ENCODE measurements around the gene LILRB1. TPM values are rescaled to one million over a fixed set of nuclear protein-coding genes. Genes with fewer than 3 reads are reported as not detected.

The LILRB1 gene
- total RNA-seq, 1 experiment from 2014 or later: not detected

GRCh38 chr19:54600212-54600611, 30.1 kb upstream of the LILRB1 start:
- CTCF ChIA-PET: no interaction called here
- BruUV-seq (replicated peaks): no TSS peak
- Mint-ChIP-seq H3K4me1 (ENCODE audit: low read depth, unreplicated experiment) (no peaks in the 10 kb centered on the region), H3K36me3 (ENCODE audit: insufficient read depth, unreplicated experiment) (no peaks in the 10 kb centered on the region), H3K4me3 (ENCODE audit: low read depth, unreplicated experiment) (no peak overlapping the region), H3K27me3 (ENCODE audit: unreplicated experiment) (peaks cover 76% of the 10 kb centered on the region), H3K27ac (ENCODE audit: unreplicated experiment) (no peak overlapping the region), H3K9me3 (ENCODE audit: low read depth, unreplicated experiment) (no peaks in the 10 kb centered on the region)
- intact Hi-C loops (cut with micrococcal nuclease; ENCODE audit: unreplicated experiment): no loop called here
- no peak for DNase-seq
- TF ChIP-seq CTCF (IDR thresholded peaks at IDR 0.05; ENCODE audit: unreplicated experiment): no peak

- Mint-ChIP-seq H3K36me3 (ENCODE audit: insufficient read depth, unreplicated experiment) (no peaks in the 10 kb centered on the region), H3K4me3 (ENCODE audit: low read depth, unreplicated experiment) (no peak overlapping the region), H3K9me3 (ENCODE audit: low read depth, unreplicated experiment) (no peaks in the 10 kb centered on the region), H3K4me1 (ENCODE audit: low read depth, unreplicated experiment) (no peaks in the 10 kb centered on the region), H3K27me3 (ENCODE audit: unreplicated experiment) (peaks cover 81% of the 10 kb centered on the region), H3K27ac (ENCODE audit: unreplicated experiment) (no peak overlapping the region)
- intact Hi-C loops (cut with micrococcal nuclease; ENCODE audit: unreplicated experiment): no loop called here
- TF ChIP-seq CTCF (IDR thresholded peaks at IDR 0.05; ENCODE audit: unreplicated experiment): no peak
- no peak for DNase-seq
- CTCF ChIA-PET: no interaction called here
- no TSS peak for BruUV-seq (replicated peaks)
These were observed 24.1 kb upstream of the LILRB1 start for GRCh38 chr19:54606230-54606629.

DNA sequence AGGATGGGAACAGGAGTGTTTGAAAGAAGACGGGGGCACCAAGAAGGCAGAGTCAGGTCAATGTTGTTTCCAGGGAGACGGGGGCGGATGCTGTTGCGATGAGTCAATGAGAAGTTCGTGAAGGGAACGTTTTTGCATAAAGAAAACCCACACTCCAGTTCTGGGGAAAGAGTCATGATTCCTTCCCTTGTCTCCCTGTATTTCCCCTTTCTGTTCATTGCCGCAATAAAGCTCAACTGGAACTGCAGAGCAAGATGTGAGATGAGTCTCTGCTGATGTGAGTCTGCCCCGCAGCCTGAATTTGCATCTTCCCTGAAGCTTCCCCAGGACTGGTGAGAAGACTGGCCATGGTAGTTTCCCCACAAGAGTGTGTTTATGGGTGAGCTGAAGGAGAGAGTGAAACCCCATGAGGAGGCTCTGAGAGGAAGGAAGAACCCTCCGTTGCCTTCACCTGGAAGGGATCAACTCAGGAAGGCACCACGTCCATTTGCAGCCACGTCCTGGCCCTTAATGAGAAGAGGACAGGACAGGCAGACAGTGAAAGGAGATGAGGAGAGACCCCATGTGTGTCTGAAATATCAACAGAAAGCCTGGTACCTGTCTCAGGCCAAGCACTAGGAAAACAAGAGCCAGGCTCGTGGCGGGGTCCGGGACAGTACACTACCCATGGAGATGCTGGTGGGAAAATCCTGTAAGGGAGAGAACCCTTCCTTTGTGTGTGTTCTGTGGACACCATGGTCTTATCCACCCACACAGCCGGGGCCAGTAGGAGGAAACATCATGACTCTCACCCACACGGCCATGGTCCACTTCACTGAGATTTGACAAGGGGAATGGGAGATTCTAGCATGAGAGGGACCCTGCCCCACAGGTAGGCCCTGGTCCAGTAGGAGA, 23.1 kb upstream of the LILRB1 start:
- Mint-ChIP-seq H3K27ac (ENCODE audit: unreplicated experiment) (no peak overlapping the region), H3K9me3 (ENCODE audit: low read depth, unreplicated experiment) (no peaks in the 10 kb centered on the region), H3K4me3 (ENCODE audit: low read depth, unreplicated experiment) (no peak overlapping the region), H3K36me3 (ENCODE audit: insufficient read depth, unreplicated experiment) (no peaks in the 10 kb centered on the region), H3K4me1 (ENCODE audit: low read depth, unreplicated experiment) (no peaks in the 10 kb centered on the region), H3K27me3 (ENCODE audit: unreplicated experiment) (peaks cover 72% of the 10 kb centered on the region)
- no peak for DNase-seq
- CTCF ChIA-PET: interaction anchor here (0.5 kb wide), 1 partner anchor 80 kb away, joined by 3 read pairs; no protein-coding TSS in a partner anchor
- no TSS peak for BruUV-seq (replicated peaks)
- intact Hi-C loops (cut with micrococcal nuclease; ENCODE audit: unreplicated experiment): no loop called here
- no peak for TF ChIP-seq CTCF (IDR thresholded peaks at IDR 0.05; ENCODE audit: unreplicated experiment)

GRCh38 chr19:54607785-54608150, 22.5 kb upstream of the LILRB1 start:
- Mint-ChIP-seq H3K4me3 (ENCODE audit: low read depth, unreplicated experiment) (no peak overlapping the region), H3K9me3 (ENCODE audit: low read depth, unreplicated experiment) (no peaks in the 10 kb centered on the region), H3K4me1 (ENCODE audit: low read depth, unreplicated experiment) (no peaks in the 10 kb centered on the region), H3K36me3 (ENCODE audit: insufficient read depth, unreplicated experiment) (no peaks in the 10 kb centered on the region), H3K27me3 (ENCODE audit: unreplicated experiment) (peaks cover 66% of the 10 kb centered on the region), H3K27ac (ENCODE audit: unreplicated experiment) (no peak overlapping the region)
- intact Hi-C loops (cut with micrococcal nuclease; ENCODE audit: unreplicated experiment): no loop called here
- BruUV-seq (replicated peaks): no TSS peak
- no peak for TF ChIP-seq CTCF (IDR thresholded peaks at IDR 0.05; ENCODE audit: unreplicated experiment)
- CTCF ChIA-PET: no interaction called here
- DNase-seq: no peak

Measured in Calu3 (cell line).